CD8-positive, alpha-beta memory T cell (primary cell): ENCODE results near the gene ARL4D. TPM values are rescaled to one million over a fixed set of nuclear protein-coding genes. Genes with fewer than 3 reads are reported as not detected.
"Not testable (repeated sequence)": the region's sequence is repeated elsewhere in the genome, so short reads cannot be mapped to it uniquely, and the experiment has no call there.

ENCODE experiments used
- CTCF ChIA-PET: fragments of 350-600 bp; sonication (Branson Sonifier 250); formaldehyde crosslinking; loops from one replicate; lab custom pipeline; 2021; ENCODE audit warnings: antibody characterized with exemption; lab: Charles Lee
- POLR2A ChIA-PET: fragments of 350-600 bp; sonication (Branson Sonifier 250); formaldehyde crosslinking; loops from one replicate; lab custom pipeline; 2021; ENCODE audit warnings: antibody characterized with exemption; lab: Charles Lee
- DNase-seq, 5 donors: peaks; one replicate each; pipeline versions ENCODE4 v3.0.0 to v3.0.0-alpha.2; 2020 to 2022; ENCODE audit warnings: mixed read lengths in 1 of 5
- H3K27ac ChIP-seq: one replicate; pipeline ENCODE4 v1.7.0; 2013; ENCODE audit warnings: low read depth, mild to moderate bottlenecking, low read length, moderate library complexity
- H3K27me3 ChIP-seq: 2 replicates; pipeline ENCODE4 v1.7.0; 2013; ENCODE audit warnings: low read length, mild to moderate bottlenecking; ENCODE audit not compliant: insufficient read depth, poor library complexity, severe bottlenecking
- H3K36me3 ChIP-seq: 2 replicates; pipeline ENCODE4 v1.7.0; 2013; ENCODE audit warnings: mild to moderate bottlenecking, low read length, moderate library complexity; ENCODE audit not compliant: insufficient read depth
- H3K4me1 ChIP-seq: 2 replicates; pipeline ENCODE4 v1.7.0; 2013; ENCODE audit warnings: mild to moderate bottlenecking, low read length, moderate library complexity; ENCODE audit not compliant: insufficient read depth
- H3K4me3 ChIP-seq: 2 replicates; pipeline ENCODE4 v1.7.0; 2013; ENCODE audit warnings: mild to moderate bottlenecking, low read length
- H3K9me3 ChIP-seq: 2 replicates; pipeline ENCODE4 v1.7.0; 2013; ENCODE audit warnings: mild to moderate bottlenecking, low read length
- H3K27ac Mint-ChIP-seq, 8 donors: one replicate each; pipeline ENCODE4 v1.8.0; 2020 to 2021; ENCODE audit warnings: mixed read lengths in 8 of 8, mild to moderate bottlenecking in 6 of 8, inconsistent platforms in 3 of 8, moderate library complexity in 3 of 8
- H3K27me3 Mint-ChIP-seq, 2 donors: one replicate each; pipeline ENCODE4 v1.8.0; 2020 to 2021; ENCODE audit warnings: mixed read lengths in 2 of 2, mild to moderate bottlenecking in 1 of 2, moderate library complexity in 1 of 2
- H3K36me3 Mint-ChIP-seq, 3 donors: one replicate each; pipeline ENCODE4 v1.8.0; 2020 to 2021; ENCODE audit warnings: mixed read lengths in 3 of 3, inconsistent platforms in 1 of 3, mild to moderate bottlenecking in 1 of 3
- H3K4me1 Mint-ChIP-seq, 3 donors: one replicate each; pipeline ENCODE4 v1.8.0; 2020 to 2021; ENCODE audit warnings: mixed read lengths in 3 of 3, inconsistent platforms in 1 of 3, mild to moderate bottlenecking in 1 of 3
- H3K4me3 Mint-ChIP-seq, 7 donors: one replicate each; pipeline ENCODE4 v1.8.0; 2020 to 2021; ENCODE audit warnings: mixed read lengths in 7 of 7, mild to moderate bottlenecking in 6 of 7, moderate library complexity in 4 of 7, inconsistent platforms in 2 of 7
- H3K9me3 Mint-ChIP-seq, 5 donors: one replicate each; pipeline ENCODE4 v1.8.0; 2020 to 2022; ENCODE audit warnings: mixed read lengths in 5 of 5, mild to moderate bottlenecking in 3 of 5, moderate library complexity in 2 of 5, inconsistent platforms in 1 of 5
- polyA plus RNA-seq: library from polyadenylated mRNA; unstranded; fragments of 300-500 nt; fragmentation: Illumina TruSeq; gene quantifications from one replicate; pipeline ENCODE4 v1.2.3, GENCODE V29; 2021
- total RNA-seq, 2 experiments: library from RNA; stranded (reverse); gene quantifications; one replicate each; pipeline ENCODE4 v1.2.3, GENCODE V29; 2021

Gene ARL4D
- total and polyA plus RNA-seq, 3 experiments from 2014 or later: 1.9 to 2.3 (median 1.9) TPM

DNA sequence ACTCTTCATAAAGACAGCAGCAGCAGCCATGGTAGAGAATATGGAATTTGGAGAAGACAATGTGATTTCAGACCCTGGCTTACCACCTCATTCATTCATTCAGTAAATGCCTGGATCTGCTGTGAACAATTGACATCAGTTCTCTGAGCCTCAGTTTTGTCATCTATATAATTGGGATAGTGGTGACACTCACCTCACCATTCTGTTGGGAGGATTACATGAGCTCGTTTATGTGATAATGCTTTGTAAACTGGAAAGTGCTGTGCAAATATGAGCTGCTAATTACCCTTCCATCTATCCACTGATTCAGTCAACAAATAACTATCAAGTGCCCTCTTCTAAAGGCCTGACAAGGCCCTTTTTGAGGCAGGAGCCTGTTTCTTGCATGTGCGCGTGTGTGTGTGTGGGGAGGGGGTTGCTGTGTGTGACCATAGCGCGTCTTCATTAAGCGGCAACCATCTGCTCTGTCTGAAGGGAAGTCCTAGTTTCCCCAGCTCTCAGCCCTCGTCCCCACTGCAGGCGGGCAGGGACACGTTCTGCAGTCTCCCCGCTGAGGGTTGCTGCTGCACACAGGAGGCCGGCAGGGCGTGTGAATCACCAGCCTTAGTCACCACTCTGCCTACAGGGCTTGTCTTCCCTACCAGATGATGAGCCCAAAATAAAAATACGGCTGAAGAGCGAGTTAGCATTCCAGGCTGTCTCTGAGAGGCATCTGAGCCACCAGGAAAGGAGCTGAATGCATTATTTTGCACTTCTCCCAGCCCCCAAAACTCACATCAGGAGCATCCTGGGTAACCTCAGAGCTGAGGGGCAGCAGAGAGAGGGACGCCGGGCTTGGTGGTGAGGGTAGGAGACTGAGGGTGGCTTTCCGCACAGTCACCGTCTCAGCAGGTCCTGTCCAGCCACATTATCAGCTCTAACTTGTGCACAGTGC lies 19.9 kb downstream of the ARL4D start:
- POLR2A ChIA-PET: no interaction called here
- Histone ChIP-seq H3K4me1 (no peaks in the 10 kb centered on the region), H3K9me3 (no peaks in the 10 kb centered on the region), H3K4me3 (no peak overlapping the region), H3K36me3 (no peaks in the 10 kb centered on the region), H3K27me3 (no peaks in the 10 kb centered on the region), H3K27ac (no peak overlapping the region)
- Mint-ChIP-seq H3K4me1 (no peaks in the 10 kb centered on the region), H3K36me3 (no peaks in the 10 kb centered on the region), H3K4me3 (no peak overlapping the region), H3K27me3 (peaks cover 16 to 46% of the 10 kb centered on the region in 2 donors), H3K9me3 (no peaks in the 10 kb centered on the region), H3K27ac (no peak overlapping the region)
- no peak for DNase-seq
- CTCF ChIA-PET: no interaction called here

- POLR2A ChIA-PET, H3K27ac Mint-ChIP-seq, CTCF ChIA-PET, H3K9me3 Mint-ChIP-seq, H3K4me1 Mint-ChIP-seq, H3K27ac ChIP-seq, H3K4me3 Mint-ChIP-seq, H3K4me3 ChIP-seq, H3K36me3 Mint-ChIP-seq, H3K9me3 ChIP-seq, DNase-seq, H3K36me3 ChIP-seq, H3K27me3 ChIP-seq, H3K4me1 ChIP-seq: not testable (repeated sequence)
- peaks cover 16 to 48% of the 10 kb centered on the region in 2 donors for H3K27me3 Mint-ChIP-seq
These were observed 20.6 kb downstream of the ARL4D start for GRCh38 chr17:43419375-43419882.

- H3K4me3 Mint-ChIP-seq: no peak overlapping the region
- Histone ChIP-seq H3K4me1 (no peaks in the 10 kb centered on the region), H3K9me3 (no peaks in the 10 kb centered on the region), H3K36me3 (no peaks in the 10 kb centered on the region), H3K4me3 (no peak overlapping the region), H3K27ac (no peak overlapping the region), H3K27me3 (no peaks in the 10 kb centered on the region)
- ChIA-PET POLR2A (interaction anchor here (1.2 kb wide), 1 partner anchor 62 kb away, joined by 4 read pairs; no protein-coding TSS in a partner anchor), CTCF (interaction anchor here (0.6 to 1.2 kb wide), 2 partner anchors 10 to 246 kb away, joined by 3 read pairs; no protein-coding TSS in a partner anchor)
- H3K9me3 Mint-ChIP-seq: no peaks in the 10 kb centered on the region
- no peak overlapping the region for H3K27ac Mint-ChIP-seq
- H3K36me3 Mint-ChIP-seq: no peaks in the 10 kb centered on the region
- no peaks in the 10 kb centered on the region for H3K4me1 Mint-ChIP-seq
- H3K27me3 Mint-ChIP-seq: peaks cover 12 to 26% of the 10 kb centered on the region in 2 donors
- DNase-seq: no peak
These were observed 25.1 kb downstream of the ARL4D start for GRCh38 chr17:43423777-43424455.

- no peaks in the 10 kb centered on the region for H3K4me1 ChIP-seq
- peaks cover 13 to 30% of the 10 kb centered on the region in 2 donors for H3K27me3 Mint-ChIP-seq
- H3K36me3 ChIP-seq: no peaks in the 10 kb centered on the region
- H3K9me3 Mint-ChIP-seq: no peaks in the 10 kb centered on the region
- no peak overlapping the region for H3K4me3 Mint-ChIP-seq
- H3K9me3 ChIP-seq: no peaks in the 10 kb centered on the region
- peak overlapping the region in 1 of 8 donors; percentile 35 for H3K27ac Mint-ChIP-seq
- POLR2A ChIA-PET: no interaction called here
- DNase-seq: no peak
- H3K4me3 ChIP-seq: no peak overlapping the region
- CTCF ChIA-PET: interaction anchor here (1.2 kb wide), 1 partner anchor 9 kb away, joined by 3 read pairs; no protein-coding TSS in a partner anchor
- no peak overlapping the region for H3K27ac ChIP-seq
- H3K4me1 Mint-ChIP-seq: no peaks in the 10 kb centered on the region
- H3K36me3 Mint-ChIP-seq: no peaks in the 10 kb centered on the region
- no peaks in the 10 kb centered on the region for H3K27me3 ChIP-seq
These were observed 28.7 kb downstream of the ARL4D start for GRCh38 chr17:43427362-43428043.

- Mint-ChIP-seq H3K4me1 (no peaks in the 10 kb centered on the region), H3K9me3 (no peaks in the 10 kb centered on the region), H3K27ac (no peak overlapping the region), H3K27me3 (peaks cover 17 to 31% of the 10 kb centered on the region in 2 donors), H3K4me3 (no peak overlapping the region), H3K36me3 (no peaks in the 10 kb centered on the region)
- no peak for DNase-seq
- no peaks in the 10 kb centered on the region for H3K4me1 ChIP-seq
- no peak overlapping the region for H3K4me3 ChIP-seq
- ChIA-PET CTCF (interaction anchor here (1.2 kb wide), 1 partner anchor 8 kb away, joined by 3 read pairs; no protein-coding TSS in a partner anchor), POLR2A (interaction anchor here (0.6 to 0.7 kb wide), 2 partner anchors 35 to 60 kb away, joined by 4 to 6 read pairs; no protein-coding TSS in a partner anchor)
- no peaks in the 10 kb centered on the region for H3K27me3 ChIP-seq
- no peaks in the 10 kb centered on the region for H3K9me3 ChIP-seq
- no peak overlapping the region for H3K27ac ChIP-seq
- H3K36me3 ChIP-seq: no peaks in the 10 kb centered on the region
These were observed 29.7 kb downstream of the ARL4D start for GRCh38 chr17:43428524-43428923.

GRCh38 chr17:43430936-43431713 lies 32.3 kb downstream of the ARL4D start:
- Histone ChIP-seq H3K4me3 (no peak overlapping the region), H3K9me3 (no peaks in the 10 kb centered on the region), H3K27ac (no peak overlapping the region), H3K4me1 (no peaks in the 10 kb centered on the region), H3K36me3 (no peaks in the 10 kb centered on the region), H3K27me3 (no peaks in the 10 kb centered on the region)
- Mint-ChIP-seq H3K36me3 (no peaks in the 10 kb centered on the region), H3K27ac (no peak overlapping the region), H3K4me1 (no peaks in the 10 kb centered on the region), H3K27me3 (peaks cover 18 to 43% of the 10 kb centered on the region in 2 donors), H3K4me3 (no peak overlapping the region), H3K9me3 (no peaks in the 10 kb centered on the region)
- no peak for DNase-seq
- POLR2A ChIA-PET: no interaction called here
- CTCF ChIA-PET: no interaction called here

- CTCF ChIA-PET: no interaction called here
These were observed 33.1 kb downstream of the ARL4D start for GRCh38 chr17:43431714-43432523.

More at GRCh38 chr17:43431714-43432523, 33.1 kb downstream of the ARL4D start:
- H3K4me3 ChIP-seq: no peak overlapping the region
- no peak overlapping the region for H3K27ac ChIP-seq
- no peaks in the 10 kb centered on the region for H3K9me3 ChIP-seq
- Mint-ChIP-seq H3K4me3 (no peak overlapping the region), H3K27me3 (peaks cover 19 to 44% of the 10 kb centered on the region in 2 donors), H3K4me1 (no peaks in the 10 kb centered on the region), H3K9me3 (no peaks in the 10 kb centered on the region), H3K36me3 (no peaks in the 10 kb centered on the region), H3K27ac (peak overlapping the region in 1 of 8 donors; percentile 32)
- no peak for DNase-seq
- no peaks in the 10 kb centered on the region for H3K36me3 ChIP-seq
- POLR2A ChIA-PET: no interaction called here
- H3K27me3 ChIP-seq: no peaks in the 10 kb centered on the region
- no peaks in the 10 kb centered on the region for H3K4me1 ChIP-seq
